Measurements from ENCODE around the gene EHBP1.

- no peak for TF ChIP-seq CTCF (conservative IDR thresholded peaks at IDR 0.05 in 1 of 2, IDR thresholded peaks at IDR 0.05 in 1 of 2; ENCODE audit: extremely low read depth in 1 of 2, insufficient read depth in 1 of 2, low read depth in 1 of 2, low read length in 2 of 2)
- TF ChIP-seq EZH2 (IDR thresholded peaks at IDR 0.05; ENCODE audit: borderline replicate concordance, low read length), result no peak
Observed at GRCh38 chr2:62881162-62881795, 175.8 kb downstream of the EHBP1 start.
